Measurements from ENCODE around the gene HAO2. TPM values are rescaled to one million over a fixed set of nuclear protein-coding genes. Genes with fewer than 3 reads are reported as not detected.

HAO2 gene
- total RNA-seq, 1 donor from 2014 or later: not detected

GRCh38 chr1:119440721-119441307 is 72.2 kb downstream of the HAO2 start:
- Mint-ChIP-seq H3K4me1 (peaks cover 10% of the 10 kb centered on the region), H3K27ac (ENCODE audit: unreplicated experiment) (no peak overlapping the region)
- no peak for DNase-seq (ENCODE audit: low read depth, low spot score)

GRCh38 chr1:119442756-119443155 is 74.2 kb downstream of the HAO2 start:
- H3K27me3 Mint-ChIP-seq (ENCODE audit: low read depth): no peaks in the 10 kb centered on the region

More at GRCh38 chr1:119440721-119441307, 72.2 kb downstream of the HAO2 start:
- Mint-ChIP-seq H3K27me3 (ENCODE audit: low read depth) (no peaks in the 10 kb centered on the region), H3K4me3 (no peak overlapping the region), H3K36me3 (ENCODE audit: low read depth) (no peaks in the 10 kb centered on the region), H3K9me3 (no peaks in the 10 kb centered on the region)
- no peak for TF ChIP-seq CTCF (conservative IDR thresholded peaks at IDR 0.05)

More at GRCh38 chr1:119442756-119443155, 74.2 kb downstream of the HAO2 start:
- no peak overlapping the region for H3K4me3 Mint-ChIP-seq
- no peak overlapping the region for H3K27ac Mint-ChIP-seq (ENCODE audit: unreplicated experiment)
- peaks cover 10% of the 10 kb centered on the region for H3K4me1 Mint-ChIP-seq
- no peak for DNase-seq (ENCODE audit: low read depth, low spot score)
- TF ChIP-seq CTCF (conservative IDR thresholded peaks at IDR 0.05): no peak
- no peaks in the 10 kb centered on the region for H3K9me3 Mint-ChIP-seq
- H3K36me3 Mint-ChIP-seq (ENCODE audit: low read depth): no peaks in the 10 kb centered on the region

Other genes with a start within 250 kb of the HAO2 start
- gene WARS2, start 228.1 kb upstream of the HAO2 start, total RNA-seq: 12.3 and 13.6 TPM in 2 replicates
- not detected in 2 replicates for gene HSD3B2, start 46.4 kb downstream of the HAO2 start, total RNA-seq
- gene HSD3B1, start 138.4 kb downstream of the HAO2 start, total RNA-seq: not detected in 2 replicates